Bronchial epithelial cell (primary cell): ENCODE data around the gene CNPY4. TPM values are rescaled to one million over a fixed set of nuclear protein-coding genes. Genes with fewer than 3 reads are reported as not detected.
"Not testable (repeated sequence)": the region's sequence is repeated elsewhere in the genome, so short reads cannot be mapped to it uniquely, and the experiment has no call there.

Experiments
- DNase-seq: peaks from one replicate; pipeline ENCODE4 v3.0.0-alpha.2; 2010; ENCODE audit warnings: low read depth
- FAIRE-seq: peaks from 2 replicates; lab custom pipeline; 2011; peaks lifted over from hg19 to GRCh38; lab: Jason Lieb, UNC
- H3K27me3 ChIP-seq: 2 replicates; pipeline ENCODE4 v1.5.1; 2011; ENCODE audit warnings: low read length; ENCODE audit not compliant: control insufficient read depth, insufficient read depth
- H3K36me3 ChIP-seq: 2 replicates; pipeline ENCODE4 v1.5.1; 2011; ENCODE audit warnings: low read length; ENCODE audit not compliant: control insufficient read depth, insufficient read depth
- H3K4me3 ChIP-seq: 2 replicates; pipeline ENCODE4 v1.5.1; 2011; ENCODE audit warnings: mild to moderate bottlenecking, low read depth, low read length, control low read depth
- CTCF ChIP-seq: IDR thresholded peaks from 2 replicates; pipeline ENCODE4 v1.5.1; 2011; ENCODE audit warnings: mild to moderate bottlenecking, moderate library complexity, low read length, control low read depth, inconsistent platforms; ENCODE audit not compliant: insufficient read depth, severe bottlenecking
- total RNA-seq: library from RNA; depleted of rRNA; stranded (reverse); fragments of >200 nt; gene quantifications from 2 replicates; pipeline ENCODE4 v1.2.1, GENCODE V29; 2014

Gene CNPY4
- total RNA-seq, 1 donor from 2014 or later: 2.9 TPM

- H3K36me3 ChIP-seq: no peaks in the 10 kb centered on the region
- TF ChIP-seq CTCF: no peak
- no peak for FAIRE-seq
- no peaks in the 10 kb centered on the region for H3K27me3 ChIP-seq
- no peak overlapping the region for H3K4me3 ChIP-seq
- no peak for DNase-seq
Measured at GRCh38 chr7:100141555-100141949, 22.1 kb downstream of the CNPY4 start.

DNA sequence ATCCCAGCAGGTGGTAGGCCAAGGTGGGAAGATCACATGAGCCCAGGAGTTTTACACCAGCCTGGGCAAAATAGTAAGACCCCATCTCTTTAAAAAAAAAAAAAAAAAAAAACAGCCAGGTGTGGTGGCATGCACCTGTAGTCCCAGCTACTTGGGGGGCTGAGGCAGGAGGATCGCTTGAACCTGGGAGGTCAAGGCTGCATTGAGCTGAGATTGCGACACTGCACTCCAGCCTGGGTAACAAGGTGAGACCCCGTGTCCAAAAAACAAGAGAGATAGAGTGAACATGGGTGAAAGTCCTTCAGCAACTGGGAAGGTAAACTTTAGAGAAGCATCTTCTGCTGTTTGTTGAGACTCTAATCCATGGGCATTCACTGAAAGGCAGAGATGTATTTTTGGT, 23.0 kb downstream of the CNPY4 start:
- no peak for DNase-seq
- Histone ChIP-seq H3K4me3 (no peak overlapping the region), H3K27me3 (no peaks in the 10 kb centered on the region), H3K36me3 (no peaks in the 10 kb centered on the region)
- no peak for FAIRE-seq
- no peak for TF ChIP-seq CTCF

DNA sequence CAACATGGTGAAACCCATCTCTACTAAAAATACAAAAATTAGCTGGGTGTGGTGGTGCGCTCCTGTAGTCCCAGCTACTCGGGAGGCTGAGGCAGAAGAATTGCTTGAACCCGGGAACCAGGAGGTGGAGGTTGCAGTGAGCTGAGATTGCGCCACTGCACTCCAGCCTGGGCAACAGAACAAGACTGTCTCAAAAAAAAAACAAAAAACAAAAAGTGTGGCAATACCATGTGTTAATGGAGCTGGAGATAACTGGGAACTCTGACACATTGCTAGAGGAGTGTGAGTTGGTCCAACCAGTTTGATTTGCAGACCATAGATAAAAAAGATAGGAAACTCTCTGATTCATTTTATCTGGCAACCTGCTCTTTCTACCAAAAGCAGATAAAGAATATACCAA, 26.9 kb downstream of the CNPY4 start:
- not testable (repeated sequence) for FAIRE-seq

DNA sequence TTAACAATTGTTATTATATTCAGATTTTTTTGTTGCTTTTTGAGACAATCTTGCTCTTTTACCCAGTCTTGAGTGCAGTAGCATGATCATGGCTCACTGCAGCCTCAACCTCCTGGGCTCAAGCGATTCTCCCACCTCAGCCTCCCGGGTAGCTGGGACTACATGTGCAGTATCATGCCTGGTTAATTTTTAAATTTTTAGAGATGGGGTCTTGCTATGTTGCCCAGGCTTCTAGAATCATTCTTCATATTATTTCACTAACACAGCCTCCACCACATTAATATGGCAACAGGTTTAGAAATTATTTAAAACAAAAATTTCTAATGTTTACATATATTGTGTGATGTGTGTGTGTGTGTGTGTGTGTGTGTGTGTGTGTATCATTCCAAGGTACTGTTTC, 27.8 kb downstream of the CNPY4 start:
- FAIRE-seq (no peak), DNase-seq (no peak)
- TF ChIP-seq CTCF: no peak
- no peak overlapping the region for H3K4me3 ChIP-seq
- no peaks in the 10 kb centered on the region for H3K27me3 ChIP-seq
- H3K36me3 ChIP-seq: peaks cover 2% of the 10 kb centered on the region

More for the DNA sequence above, 26.9 kb downstream of the CNPY4 start:
- H3K4me3 ChIP-seq, H3K27me3 ChIP-seq, H3K36me3 ChIP-seq: not testable (repeated sequence)
- DNase-seq: peak; percentile 80

- no peak for TF ChIP-seq CTCF
- no peak for FAIRE-seq
- no peak for DNase-seq
- H3K27me3 ChIP-seq: no peaks in the 10 kb centered on the region
- peak overlapping the region; percentile 37 for H3K4me3 ChIP-seq
- peaks cover 6% of the 10 kb centered on the region for H3K36me3 ChIP-seq
Measured at GRCh38 chr7:100148225-100148558, 28.8 kb downstream of the CNPY4 start.

- FAIRE-seq: no peak
Measured at GRCh38 chr7:100148559-100149328, 29.3 kb downstream of the CNPY4 start, which contains the start of gene LAMTOR4. TSS of gene LAMTOR4 (plus strand) at chr7:100148918. CDS start at chr7:100148973, 55 bp downstream.

More at GRCh38 chr7:100148559-100149328, 29.3 kb downstream of the CNPY4 start, which contains the start of gene LAMTOR4:
- no peaks in the 10 kb centered on the region for H3K27me3 ChIP-seq
- peak within 1 kb of the TSS; percentile 79 for H3K4me3 ChIP-seq
- no peak for TF ChIP-seq CTCF
- H3K36me3 ChIP-seq: peaks cover 8% of the 10 kb centered on the region
- peak; percentile 98 for DNase-seq
